ENCODE results near the gene KRT26.
"Not testable (repeated sequence)": the region's sequence is repeated elsewhere in the genome, so short reads cannot be mapped to it uniquely, and the experiment has no call there.

- not testable (repeated sequence) for TF ChIP-seq CTCF, POLR2AphosphoS5, POLR2A (IDR thresholded peaks at IDR 0.05)
These were observed 42.7 kb upstream of the KRT26 start for GRCh38 chr17:40814657-40815056.
